D721Med (cell line): Measurements from ENCODE around the gene CXCR6.

Source experiments
- DNase-seq: peaks from one replicate; pipeline ENCODE4 v3.0.0; 2011; ENCODE audit warnings: low spot score; ENCODE audit not compliant: insufficient read length
- FAIRE-seq: peaks from 2 replicates; lab custom pipeline; 2011; peaks lifted over from hg19 to GRCh38; lab: Jason Lieb, UNC
- CTCF ChIP-seq: IDR thresholded peaks from 2 replicates; pipeline ENCODE4 v1.5.1; 2012; ENCODE audit warnings: mild to moderate bottlenecking, control low read depth; ENCODE audit not compliant: insufficient read depth; ENCODE audit errors: missing control alignments

CXCR6 gene

GRCh38 chr3:45980819-45981218 lies 37.6 kb downstream of the CXCR6 start:
- TF ChIP-seq CTCF = no peak
- no peak for FAIRE-seq
- no peak for DNase-seq

DNA sequence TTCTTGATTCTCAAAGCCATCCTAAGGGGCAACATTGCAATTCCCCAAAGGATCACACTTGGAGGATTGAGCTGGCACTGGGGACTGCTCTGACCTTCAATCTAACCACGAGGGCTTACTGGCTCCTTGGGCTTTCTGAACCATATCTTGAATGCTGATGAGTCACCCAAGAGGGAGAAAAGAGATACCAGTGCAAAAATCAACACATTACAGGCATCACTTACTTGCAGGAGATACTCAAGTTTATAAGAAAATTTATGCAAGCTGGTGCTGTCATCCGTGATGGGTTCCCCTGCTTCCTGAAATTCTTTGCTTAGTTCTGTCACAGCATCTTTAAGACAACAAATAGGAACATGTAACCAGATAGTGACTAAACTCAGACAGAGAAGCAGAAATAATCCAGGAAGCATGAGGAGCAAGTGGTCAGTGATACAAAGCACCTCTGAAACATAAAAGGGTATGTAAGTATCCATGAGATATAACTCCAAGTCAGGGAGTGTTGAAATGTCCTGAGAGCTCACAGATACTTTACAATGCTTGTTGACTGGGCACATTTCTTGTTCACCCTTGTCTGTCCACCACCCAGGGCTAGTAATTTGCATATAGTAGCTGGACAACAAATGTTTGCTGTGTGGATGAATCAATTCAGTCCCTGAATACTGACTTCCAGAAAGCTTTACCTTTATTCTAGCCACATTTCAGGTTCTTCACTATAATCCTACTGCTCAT lies 38.2 kb downstream of the CXCR6 start:
- DNase-seq (no peak), FAIRE-seq (no peak)
- TF ChIP-seq CTCF = no peak

- DNase-seq (no peak), FAIRE-seq (no peak)
- TF ChIP-seq CTCF = no peak
Measured at GRCh38 chr3:45983770-45984169, 40.5 kb downstream of the CXCR6 start.

- FAIRE-seq (no peak), DNase-seq (no peak)
- no peak for TF ChIP-seq CTCF
Measured at GRCh38 chr3:45984331-45985312, 41.4 kb downstream of the CXCR6 start.

DNA sequence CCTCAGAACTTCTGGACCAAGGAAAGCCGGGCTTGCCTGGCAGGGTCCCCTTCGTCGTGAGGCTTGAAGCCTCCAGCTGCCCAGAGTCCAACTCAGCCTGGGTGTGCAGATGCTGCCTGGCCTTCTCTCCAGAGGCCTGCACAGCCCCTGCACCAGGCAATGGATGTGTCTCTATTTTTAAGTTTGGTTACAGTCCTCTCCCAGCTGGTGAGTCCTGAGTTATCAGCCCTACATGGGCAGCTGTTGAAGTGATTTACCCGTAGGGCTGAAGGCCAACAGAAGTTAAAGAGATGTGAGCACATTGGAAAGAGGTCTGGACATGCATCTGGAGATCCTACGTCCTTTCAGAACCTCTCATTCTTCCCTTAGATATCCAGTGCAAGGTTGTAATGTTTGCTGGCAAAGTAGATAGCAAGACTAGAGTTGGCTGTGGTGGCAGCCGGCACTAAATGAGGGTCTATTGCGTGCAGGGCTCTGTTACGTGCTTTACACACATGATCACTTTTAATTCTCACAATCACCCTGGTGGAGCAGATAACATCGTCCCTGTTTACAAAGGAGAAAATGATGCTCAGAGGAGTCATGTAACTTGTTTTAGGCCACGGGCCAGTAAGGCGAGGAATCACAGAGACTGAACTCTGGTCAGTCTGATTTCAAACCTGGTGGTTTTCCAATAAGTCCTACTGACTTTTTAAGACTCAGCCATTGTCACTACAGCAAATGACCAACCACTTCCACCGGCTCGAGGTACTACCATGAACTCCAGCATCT lies 42.5 kb downstream of the CXCR6 start:
- FAIRE-seq (no peak), DNase-seq (no peak)
- no peak for TF ChIP-seq CTCF

DNA sequence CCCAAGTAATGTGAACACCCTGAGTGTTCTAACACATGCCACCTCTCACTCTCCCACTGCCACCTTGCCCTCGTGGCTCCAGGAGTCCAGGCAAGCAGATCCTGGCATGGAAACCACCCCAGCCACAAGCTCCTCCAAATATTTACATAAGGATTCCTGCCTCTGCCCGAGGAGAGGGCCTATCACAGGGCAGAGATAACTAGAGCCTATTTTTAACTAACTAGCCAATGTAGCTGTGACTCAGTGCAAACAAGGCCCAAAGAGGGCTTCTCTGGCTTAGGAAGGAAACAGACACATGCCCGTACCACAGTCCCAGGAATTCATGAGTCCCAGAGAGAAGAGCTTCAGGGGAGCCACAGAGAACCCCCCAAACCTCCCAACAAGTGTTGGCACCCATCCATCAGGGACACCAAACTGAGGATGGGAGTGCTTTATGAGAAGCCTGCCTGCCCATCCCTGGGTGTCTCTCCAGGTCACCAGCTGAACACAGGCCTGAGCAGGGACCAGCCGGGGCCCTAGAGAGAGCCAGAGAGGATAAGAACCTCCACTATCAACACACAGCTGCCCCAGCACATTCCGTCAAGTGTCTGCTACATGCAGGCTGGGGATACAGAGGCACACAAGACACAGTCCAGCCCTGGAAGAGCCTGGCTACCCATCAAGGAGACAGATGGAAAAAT lies 43.2 kb downstream of the CXCR6 start:
- FAIRE-seq (no peak), DNase-seq (no peak)
- TF ChIP-seq CTCF = no peak
